Stimulated activated naive CD4-positive, alpha-beta T cell treated with Interleukin-2 at 50 U/mL for 16 hours (primary cell): ENCODE measurements around the gene PDE1C.

ENCODE experiments used
- DNase-seq: peaks from one replicate; lab custom pipeline; 2025; lab: John Stamatoyannopoulos, UW

Gene PDE1C

DNA sequence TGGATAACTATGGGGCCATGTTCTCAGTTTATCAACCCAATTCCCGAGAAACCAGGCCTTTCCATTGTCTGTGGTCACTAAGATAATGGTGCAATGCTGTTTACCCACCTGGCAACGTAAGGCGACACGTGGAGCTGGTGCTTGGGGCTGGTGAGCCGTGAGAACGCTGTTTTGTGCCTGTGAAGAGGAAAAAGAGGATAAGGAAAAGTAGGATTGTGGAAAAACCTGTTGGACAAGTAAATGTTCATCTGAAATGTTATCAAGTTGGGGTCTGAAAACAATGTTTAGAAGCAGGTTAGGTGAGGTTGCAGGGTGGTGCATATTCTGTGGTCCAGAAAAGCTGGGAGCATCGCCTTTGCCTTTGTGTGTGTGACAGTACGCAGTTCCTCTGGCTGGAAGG is 294.7 kb downstream of the PDE1C start:
- DNase-seq, result no peak

DNA sequence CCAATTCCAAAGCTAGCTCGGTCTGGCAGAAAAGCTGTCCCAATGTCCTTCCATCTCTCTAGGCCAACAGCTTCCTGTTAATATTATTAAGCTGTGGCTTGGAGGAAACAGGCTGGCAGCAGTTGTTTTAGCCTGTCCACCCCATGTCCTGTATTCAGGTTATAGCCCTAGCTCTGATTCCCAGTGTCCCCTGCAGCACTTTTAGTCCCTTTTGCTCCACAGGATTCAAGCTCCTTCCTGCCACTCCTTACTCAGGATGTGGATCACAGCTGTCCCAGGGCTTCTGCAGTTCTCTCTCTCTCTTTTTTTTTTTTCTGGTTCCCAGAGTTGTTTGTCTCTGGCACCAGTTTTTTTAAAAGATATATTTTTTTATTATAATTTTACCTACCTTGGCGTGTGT is 298.0 kb downstream of the PDE1C start:
- DNase-seq, result no peak

DNA sequence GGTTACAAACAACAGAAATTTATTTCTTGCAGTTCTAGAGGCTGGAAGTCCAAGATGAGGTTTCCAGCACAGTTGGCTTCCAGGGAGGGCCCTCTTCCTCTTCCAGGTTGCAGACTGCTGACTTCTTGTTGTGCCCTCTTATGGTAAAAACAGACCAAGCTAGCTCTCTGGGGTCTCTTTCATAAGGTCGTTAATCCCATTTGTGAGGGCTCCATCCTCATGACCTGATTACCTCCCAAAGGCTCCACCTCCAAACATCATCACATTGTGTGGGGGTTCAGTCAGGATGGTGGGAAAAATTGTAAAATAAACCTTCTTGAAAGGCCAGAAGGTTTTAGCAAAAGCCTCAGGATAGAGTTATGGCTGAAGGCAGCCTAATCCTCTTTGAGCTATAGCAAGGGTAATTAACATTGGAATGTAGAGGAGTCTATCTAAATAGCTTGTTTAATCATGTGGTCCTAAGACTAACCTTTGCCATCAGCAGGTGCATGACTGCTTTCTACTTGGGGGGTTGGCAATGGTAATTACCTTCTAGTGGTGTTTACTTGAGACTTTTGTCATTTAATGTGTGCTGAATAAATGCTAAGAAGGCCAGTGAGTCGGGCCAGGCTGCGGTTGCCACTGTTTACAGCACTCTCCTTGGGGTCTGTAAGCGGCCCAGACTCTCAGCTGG is 302.4 kb downstream of the PDE1C start:
- no peak for DNase-seq

DNA sequence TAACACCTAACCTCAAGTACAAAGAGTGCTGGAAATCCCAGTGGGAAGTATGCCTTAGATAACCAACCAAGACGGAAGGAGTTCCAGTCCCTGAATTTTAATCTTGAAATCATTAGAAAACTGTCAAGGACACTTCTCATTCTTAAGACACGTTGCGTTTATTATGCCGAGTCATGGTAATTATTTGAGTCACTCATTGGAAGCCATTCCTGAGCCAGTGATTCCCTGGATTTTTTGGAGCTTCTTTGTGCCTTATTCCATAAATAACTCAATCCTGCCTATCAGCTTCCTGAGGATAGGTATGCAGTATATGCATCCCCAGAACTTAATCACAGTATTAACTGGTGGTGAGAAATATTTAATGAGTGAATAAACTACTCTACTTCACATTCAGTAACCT is 305.7 kb downstream of the PDE1C start:
- DNase-seq, result no peak

DNA sequence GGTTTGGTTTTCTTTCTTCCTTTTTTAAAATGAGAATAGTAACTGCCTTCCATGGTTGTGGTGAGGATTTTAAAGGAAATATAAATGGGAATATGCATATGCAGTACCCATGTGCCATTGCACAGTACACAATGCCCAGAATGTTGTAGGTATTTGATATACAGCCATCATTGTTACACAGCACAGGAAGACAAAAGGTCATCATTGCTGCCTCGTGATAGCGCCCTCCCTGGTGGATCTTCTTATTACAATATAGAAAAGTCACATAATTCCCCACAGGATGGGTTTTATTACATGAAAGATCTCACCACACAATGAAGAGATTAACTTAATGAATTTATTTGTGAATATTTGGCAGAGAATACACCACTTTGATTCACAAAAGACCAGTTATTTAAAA is 306.7 kb downstream of the PDE1C start:
- DNase-seq, result no peak

- DNase-seq, result no peak
These were observed 308.6 kb downstream of the PDE1C start for GRCh38 chr7:31761646-31762045.

DNA sequence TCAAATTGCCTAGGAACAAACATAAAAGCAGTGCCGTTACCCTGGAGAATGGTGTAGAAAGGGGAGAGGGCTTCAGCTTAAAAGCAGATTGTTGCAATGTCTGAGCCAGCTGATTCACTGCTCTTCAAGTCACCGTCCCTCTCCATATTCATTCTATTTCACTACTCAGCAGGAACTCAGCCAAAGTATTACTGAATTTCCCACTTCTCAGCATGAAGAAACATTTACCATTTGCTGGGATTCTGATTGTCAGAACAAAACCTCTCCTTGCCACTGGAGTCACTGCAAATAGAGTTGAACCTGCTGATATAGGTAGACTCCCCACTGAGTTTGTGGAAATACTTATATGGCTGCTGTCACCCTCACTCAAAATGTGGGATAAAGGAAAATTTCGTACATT is 311.5 kb downstream of the PDE1C start:
- DNase-seq, result no peak

- no peak for DNase-seq
These were observed 318.5 kb downstream of the PDE1C start for GRCh38 chr7:31751726-31752125.

DNA sequence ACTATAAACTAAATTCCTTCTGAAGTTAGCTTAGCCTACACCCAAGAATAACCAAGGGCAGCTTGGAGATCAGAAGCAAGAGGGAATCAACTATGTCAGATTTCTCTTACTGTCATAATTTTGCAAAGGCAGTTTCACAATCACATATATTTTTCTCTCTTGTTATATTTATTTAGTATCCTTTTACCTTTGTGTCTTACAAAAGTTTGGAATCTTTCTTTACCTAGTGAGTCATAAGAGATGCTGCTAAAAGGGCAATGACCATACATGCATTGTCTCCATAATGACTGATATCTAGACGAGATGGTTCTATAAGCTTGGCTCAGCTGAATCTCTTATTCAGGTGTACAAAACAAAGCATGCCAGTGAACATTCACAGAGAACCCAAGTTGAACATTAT is 322.1 kb downstream of the PDE1C start:
- DNase-seq, result no peak

DNA sequence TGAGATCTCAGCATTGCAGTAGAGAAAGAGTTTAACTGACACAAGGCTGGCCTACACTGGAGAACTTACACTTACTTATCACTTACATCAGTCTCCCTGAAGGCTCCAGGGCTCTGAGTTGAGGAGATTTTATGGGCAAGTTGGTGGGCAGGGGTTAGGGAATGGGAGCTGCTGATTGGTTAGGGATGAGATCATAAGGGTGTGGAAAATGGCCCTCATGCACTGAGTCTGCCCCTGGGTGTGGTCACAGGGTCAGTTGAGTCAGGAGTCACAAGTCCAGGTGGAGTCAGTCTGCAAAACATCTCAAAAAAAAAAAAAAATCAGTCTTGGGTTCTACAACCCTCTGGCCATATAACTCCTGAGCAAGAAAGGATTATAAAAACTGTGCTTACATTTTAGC is 322.7 kb downstream of the PDE1C start:
- DNase-seq, result no peak

DNA sequence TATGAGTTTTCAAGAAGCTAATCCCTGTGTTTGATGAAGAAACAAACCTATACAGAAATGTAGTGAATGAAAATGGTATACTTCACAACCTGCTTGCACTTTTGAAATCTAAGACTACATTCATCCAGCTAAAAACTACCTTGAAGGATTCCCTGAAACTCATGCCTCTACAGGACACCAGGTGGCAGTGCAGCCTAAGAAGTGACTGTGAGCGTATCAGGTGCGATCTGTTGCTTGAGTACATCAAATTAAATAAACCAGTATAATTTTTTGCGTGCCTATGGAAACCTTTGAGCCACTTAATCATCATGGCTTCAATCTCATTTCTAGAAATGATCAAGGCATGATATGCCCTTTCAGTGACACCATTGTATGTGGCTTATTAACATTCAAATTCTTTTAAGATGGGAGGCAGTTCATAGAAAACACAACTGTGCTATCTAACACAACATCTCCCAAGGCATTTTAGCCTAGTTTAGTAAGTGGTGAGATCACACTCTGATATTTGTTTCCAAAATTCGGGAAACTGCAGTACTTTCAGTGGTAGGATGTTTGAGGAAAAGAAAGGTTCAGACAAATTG is 325.8 kb downstream of the PDE1C start:
- DNase-seq, result no peak

- DNase-seq, result no peak
These were observed 328.4 kb downstream of the PDE1C start for GRCh38 chr7:31741852-31742251.

- no peak for DNase-seq
These were observed 333.9 kb downstream of the PDE1C start for GRCh38 chr7:31735991-31736982.

GRCh38 chr7:31734456-31734855 is 335.8 kb downstream of the PDE1C start:
- no peak for DNase-seq

DNA sequence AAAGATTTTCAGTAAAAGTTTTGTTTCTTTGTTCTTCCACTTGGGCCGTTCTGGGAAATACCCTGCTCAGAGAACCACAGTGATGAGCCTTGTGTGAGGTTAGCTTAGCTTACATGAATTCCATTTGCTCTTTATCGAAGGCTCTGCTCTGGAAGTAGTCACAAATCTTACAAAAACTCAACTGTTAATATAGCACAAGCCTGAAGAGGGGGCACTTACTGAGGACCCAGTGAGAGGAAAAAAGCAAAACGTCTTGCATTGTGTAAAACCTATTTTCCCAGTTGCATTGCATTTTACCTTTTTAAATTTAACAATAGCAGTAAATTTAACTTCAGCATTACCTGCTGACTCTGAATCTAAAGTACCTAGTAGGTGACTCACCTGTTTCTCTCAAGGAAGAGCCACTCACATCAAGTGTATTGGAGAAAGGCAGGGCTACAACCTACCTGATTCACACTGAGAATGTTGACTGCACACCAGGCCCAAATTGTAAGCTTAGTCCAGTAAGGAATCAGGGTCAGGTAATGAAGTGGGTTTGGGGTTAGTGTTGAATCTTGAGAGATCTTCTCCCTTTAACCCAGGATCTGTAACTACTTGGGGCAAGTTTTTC is 340.9 kb downstream of the PDE1C start:
- DNase-seq, result no peak

DNA sequence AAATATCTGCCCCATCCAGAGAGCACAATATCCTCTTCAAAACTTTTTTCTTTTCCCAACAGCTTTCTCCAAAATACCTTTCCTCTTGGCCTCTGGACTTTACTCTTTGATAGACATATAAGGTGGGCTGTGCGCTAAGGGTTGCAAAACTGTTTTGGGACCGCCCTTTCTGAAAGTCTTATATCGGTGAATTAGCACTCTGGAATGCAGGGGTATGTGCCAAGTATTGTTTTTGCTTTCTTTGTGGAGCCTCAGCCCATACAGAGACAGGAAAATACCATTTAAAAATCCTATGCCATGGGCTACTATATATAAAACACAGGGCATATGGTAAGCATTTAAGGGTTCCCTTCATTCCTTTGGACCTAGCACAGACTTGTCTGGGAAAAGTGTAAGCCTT is 345.5 kb downstream of the PDE1C start:
- DNase-seq, result no peak

- no peak for DNase-seq
These were observed 349.8 kb downstream of the PDE1C start for GRCh38 chr7:31720366-31720765.

DNA sequence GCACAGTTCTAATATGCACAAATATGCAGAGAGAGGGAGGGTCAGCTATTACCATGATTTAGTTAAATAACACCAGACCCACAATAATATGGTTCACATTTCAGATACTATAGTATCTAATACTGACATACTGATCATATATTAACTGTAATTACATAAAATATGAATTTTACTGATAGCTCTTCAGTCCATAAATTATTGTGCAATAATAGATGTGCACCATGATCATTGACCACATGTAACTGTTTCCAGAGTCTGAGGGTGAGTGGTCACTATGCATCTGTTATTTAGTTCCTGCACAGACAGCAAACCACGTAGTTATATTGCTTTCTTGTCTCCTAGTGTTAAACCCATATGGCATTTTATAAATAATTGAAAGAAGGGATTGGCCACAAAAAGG is 353.9 kb downstream of the PDE1C start:
- DNase-seq, result no peak

- no peak for DNase-seq
These were observed 360.0 kb downstream of the PDE1C start for GRCh38 chr7:31710171-31710570.

DNA sequence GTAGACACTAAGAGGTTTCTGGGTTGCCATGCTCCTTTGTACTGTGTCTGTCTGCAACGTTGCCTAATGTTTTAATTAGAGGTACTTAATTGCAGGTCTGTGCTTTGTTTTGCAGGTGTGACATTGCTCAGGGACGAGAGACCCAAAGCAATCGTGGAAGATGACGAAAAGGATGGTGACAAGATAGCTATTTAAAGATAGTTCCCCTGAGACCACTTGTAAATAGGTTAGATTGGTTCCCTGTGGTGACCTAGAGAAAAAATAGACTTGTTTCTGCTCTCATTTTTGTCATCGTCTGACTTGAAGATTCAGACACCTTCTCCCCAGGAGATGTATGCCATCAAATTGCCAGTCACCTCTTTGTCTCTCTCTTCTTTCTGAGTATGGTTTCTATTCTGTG is 363.1 kb downstream of the PDE1C start:
- no peak for DNase-seq

DNA sequence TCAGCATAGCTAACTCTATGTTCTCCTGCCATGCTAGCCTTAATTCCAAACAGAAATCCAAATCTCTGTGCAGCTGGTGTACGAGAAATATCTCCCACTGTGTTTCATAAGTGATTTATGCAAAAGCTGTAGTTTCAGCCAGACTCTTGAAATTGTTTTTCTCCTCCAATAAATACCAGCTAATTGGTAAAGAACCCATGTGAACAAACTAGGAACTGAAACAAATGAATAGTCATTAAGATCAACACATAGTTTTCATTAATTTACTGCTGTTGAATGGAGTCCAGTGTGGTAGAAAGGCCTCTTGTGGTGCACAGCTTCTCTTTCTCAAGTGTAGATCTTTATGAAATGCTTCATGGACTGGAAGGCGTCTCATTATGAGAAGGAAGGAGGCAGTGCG is 364.8 kb downstream of the PDE1C start:
- DNase-seq, result no peak

GRCh38 chr7:31702354-31702753 is 367.9 kb downstream of the PDE1C start:
- DNase-seq, result no peak
